Psoas muscle (tissue), 8 donors: ENCODE measurements around the gene PRPF40A. TPM values are rescaled to one million over a fixed set of nuclear protein-coding genes. Genes with fewer than 3 reads are reported as not detected.

ENCODE experiments used
- ATAC-seq, 4 donors: fragments of 200-7000 bp; cut with Tn5 transposase; one replicate each; pipeline ENCODE4 v1.9.1; 2020; ENCODE audit warnings: moderate library complexity in 3 of 4, mild to moderate bottlenecking in 2 of 4
- DNase-seq, 2 donors: peaks; one replicate each; pipeline ENCODE4 v3.0.0-alpha.2; 2020
- H3K27ac ChIP-seq: fragments of 200-600 bp; one replicate; pipeline ENCODE4 v1.8.0; 2022
- H3K27me3 ChIP-seq, 3 donors: fragments of 200-600 bp in 1 of 3; one replicate each; pipeline versions ENCODE4 v1.6.1 to v1.8.0; 2013 to 2022; ENCODE audit warnings: low read length in 2 of 3, mild to moderate bottlenecking in 2 of 3, moderate library complexity in 1 of 3; ENCODE audit not compliant: insufficient read depth in 3 of 3
- H3K36me3 ChIP-seq, 2 donors: fragments of 200-600 bp in 1 of 2; one replicate each; pipeline versions ENCODE4 v1.6.1 to v1.8.0; 2013 to 2022; ENCODE audit warnings: low read depth in 1 of 2, mild to moderate bottlenecking in 1 of 2, moderate library complexity in 1 of 2; ENCODE audit not compliant: insufficient read depth in 1 of 2
- H3K4me1 ChIP-seq: fragments of 200-600 bp; one replicate; pipeline ENCODE4 v1.8.0; 2022
- H3K4me3 ChIP-seq: fragments of 200-600 bp; one replicate; pipeline ENCODE4 v1.8.0; 2022; ENCODE audit warnings: mild to moderate bottlenecking
- H3K9me3 ChIP-seq: fragments of 200-600 bp; one replicate; pipeline ENCODE4 v1.8.0; 2022
- CTCF ChIP-seq: fragments of 200-600 bp; IDR thresholded peaks from one replicate; pipeline ENCODE4 v1.8.0; 2022; ENCODE audit warnings: antibody characterized with exemption
- WGBS, 3 donors: extraction: QIAGEN DNeasy Blood & Tissue Kit; methylation state at CpG; one replicate each; pipeline versions ENCODE4 v1.1.6 to v1.1.7; 2013; 5-methylcytosine and 5-hydroxymethylcytosine counted together
- intact Hi-C, 2 donors: fragments of 100-400 bp; cut with DNase I; formaldehyde crosslinking; loops; one replicate each; pipeline versions ENCODE4 v1.11.0 to v1.14.2; 2022
- polyA plus RNA-seq, 3 donors: library from polyadenylated mRNA; stranded (reverse); fragments of 200-250 nt; gene quantifications; one replicate each; pipeline ENCODE4 v1.2.3, GENCODE V29; 2013
- total RNA-seq, 4 donors: library from RNA; stranded (reverse); fragmentation: NEBNext Ultra II Directional in 2 of 4; extraction: Animal tissue kit (Norgen Biotek cat#: 25700) in 2 of 4; gene quantifications; one replicate each; pipeline versions ENCODE4 v1.2.1 to v1.2.4, GENCODE V29; 2021 to 2023
- donor health status: healthy with polysubstance abuse.
- donor health status: DM: no; HTN: no; CAD: no; lungs with moderate emphysema.
- donor health status: Bipolar disorder and iron deficiency.
- donor health status: healthy.
- donor health status: DM: yes; HTN: yes; CAD: no.
- donor health status: DM: no; HTN: no; CAD: no.
- donor health status: DM: no; HTN: no; CAD: no.
- donor health status: DM: yes; HTN: yes; CAD: no.

PRPF40A gene
- total and polyA plus RNA-seq, 7 donors: 19.6 to 53.7 (median 39.6) TPM

- no peak for ATAC-seq
- WGBS, 3 donors: 58 to 61% (median 60%) methylated on average over 2 of the region's 2 CpGs
- H3K9me3 ChIP-seq: no peaks in the 10 kb centered on the region
- TF ChIP-seq CTCF: no peak
- DNase-seq: no peak
- intact Hi-C loops: no loop called here
- H3K4me3 ChIP-seq: no peak overlapping the region
- peaks cover 8% of the 10 kb centered on the region for H3K4me1 ChIP-seq
- no peaks in the 10 kb centered on the region for H3K27me3 ChIP-seq
- H3K36me3 ChIP-seq: peaks cover 2 to 70% of the 10 kb centered on the region in 2 donors
- H3K27ac ChIP-seq: no peak overlapping the region
Observed at GRCh38 chr2:152651834-152652233, 65.4 kb downstream of the PRPF40A start.

- Histone ChIP-seq H3K27me3 (no peaks in the 10 kb centered on the region), H3K4me3 (no peak overlapping the region), H3K27ac (no peak overlapping the region), H3K4me1 (peaks cover 8% of the 10 kb centered on the region), H3K36me3 (peaks cover 0 to 60% of the 10 kb centered on the region in 2 donors), H3K9me3 (no peaks in the 10 kb centered on the region)
- intact Hi-C loops: no loop called here
- TF ChIP-seq CTCF: no peak
- 87 to 88% (median 88%) methylated on average over 6 of the region's 6 CpGs for WGBS, 3 donors
- ATAC-seq (no peak), DNase-seq (no peak)
Observed at GRCh38 chr2:152650768-152651371, 66.4 kb downstream of the PRPF40A start.

- Histone ChIP-seq H3K36me3 (peaks cover 0 to 59% of the 10 kb centered on the region in 2 donors), H3K27me3 (no peaks in the 10 kb centered on the region), H3K4me3 (no peak overlapping the region), H3K27ac (no peak overlapping the region), H3K9me3 (no peaks in the 10 kb centered on the region), H3K4me1 (peaks cover 8% of the 10 kb centered on the region)
- no peak for DNase-seq
- WGBS, 3 donors: 81 to 90% (median 84%) methylated on average over 1 of the region's 1 CpG
- no peak for TF ChIP-seq CTCF
- intact Hi-C loops: no loop called here
- no peak for ATAC-seq
Observed at GRCh38 chr2:152649997-152650396, 67.3 kb downstream of the PRPF40A start.

GRCh38 chr2:152648336-152648735, 68.9 kb downstream of the PRPF40A start:
- no peak for TF ChIP-seq CTCF
- no peaks in the 10 kb centered on the region for H3K27me3 ChIP-seq
- intact Hi-C loops: no loop called here
- peak overlapping the region; percentile 69 for H3K27ac ChIP-seq
- H3K4me3 ChIP-seq: peak overlapping the region; percentile 28
- peak in 2 of 4 donors; percentile 26 to 43 for ATAC-seq
- peaks cover 7 to 60% of the 10 kb centered on the region in 2 donors for H3K36me3 ChIP-seq
- peaks cover 8% of the 10 kb centered on the region for H3K4me1 ChIP-seq
- no peaks in the 10 kb centered on the region for H3K9me3 ChIP-seq
- 13 to 30% (median 19%) methylated on average over 2 of the region's 2 CpGs for WGBS, 3 donors
- no peak for DNase-seq

- Histone ChIP-seq H3K9me3 (no peaks in the 10 kb centered on the region), H3K4me3 (peak overlapping the region; percentile 28), H3K4me1 (peaks cover 8% of the 10 kb centered on the region), H3K36me3 (peaks cover 7 to 62% of the 10 kb centered on the region in 2 donors), H3K27me3 (no peaks in the 10 kb centered on the region), H3K27ac (peak overlapping the region; percentile 69)
- WGBS, 3 donors: 19 to 30% (median 23%) methylated on average over 9 of the region's 9 CpGs
- intact Hi-C loops: no loop called here
- DNase-seq (peak; percentile 56 to 87), ATAC-seq (peak; percentile 72 to 90 (median 88))
- no peak for TF ChIP-seq CTCF
Observed at GRCh38 chr2:152647552-152647951, 69.7 kb downstream of the PRPF40A start.
